ENCODE data around the gene RIMS3.
"Not testable (repeated sequence)": the region's sequence is repeated elsewhere in the genome, so short reads cannot be mapped to it uniquely, and the experiment has no call there.

GRCh38 chr1:40702810-40703209 is 37.3 kb upstream of the RIMS3 start:
- not testable (repeated sequence) for TF ChIP-seq CTCF (IDR thresholded peaks at IDR 0.05; ENCODE audit: poor library complexity); EZH2 (IDR thresholded peaks at IDR 0.05; ENCODE audit: borderline replicate concordance)
